ENCODE results near the gene TMED9.

GRCh38 chr5:177542816-177543465 lies 49.1 kb upstream of the TMED9 start:
- no peak for TF ChIP-seq ZNF274 (IDR thresholded peaks at IDR 0.05; ENCODE audit: low read depth, low read length)
- no peak for TF ChIP-seq YY1 (IDR thresholded peaks at IDR 0.05; ENCODE audit: insufficient read depth, insufficient read length)
